Superior temporal gyrus (tissue), 1 donor: Measurements from ENCODE around the gene AHI1.

Experiments
- DNase-seq: peaks from one replicate; pipeline ENCODE4 v3.0.0-alpha.2; 2016; ENCODE audit errors: extremely low spot score

AHI1 gene

DNA sequence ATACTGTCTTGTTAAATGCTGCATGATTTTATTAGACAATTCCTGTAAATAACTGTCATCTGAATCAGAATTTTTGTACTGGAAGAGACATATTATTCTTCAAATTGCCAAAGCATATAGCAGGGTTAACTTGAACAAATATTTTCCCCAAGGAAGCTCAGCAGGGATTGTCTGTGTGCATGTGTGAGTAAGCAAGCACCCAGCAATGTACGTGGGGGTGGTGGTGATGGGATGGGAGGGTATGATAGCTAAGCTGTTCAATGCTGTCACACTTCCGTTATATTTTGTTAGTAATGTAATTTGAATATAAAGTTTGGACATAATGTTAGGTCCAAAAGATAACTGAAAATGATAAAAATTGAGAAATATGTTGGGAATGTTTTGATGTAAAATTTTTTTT, 198.3 kb downstream of the AHI1 start:
- DNase-seq = no peak

DNA sequence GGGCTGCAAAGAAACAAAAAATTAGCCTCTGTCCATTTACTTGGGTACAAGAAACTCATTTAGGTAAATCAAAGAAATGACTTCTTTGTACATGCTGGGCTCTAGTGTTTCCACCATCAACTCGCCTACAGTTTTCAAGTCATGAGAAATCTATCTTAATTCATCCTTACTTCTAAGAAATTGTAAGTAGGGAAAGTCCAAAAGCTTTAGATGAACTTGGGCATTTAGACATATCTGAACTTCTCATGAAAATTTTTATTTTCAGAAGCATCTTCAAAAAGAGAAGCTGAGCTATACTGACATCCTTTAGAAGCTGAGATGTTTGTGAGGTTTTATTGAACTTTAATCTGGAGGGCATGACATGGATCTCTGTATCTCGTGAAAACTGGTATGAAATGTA, 199.1 kb downstream of the AHI1 start:
- DNase-seq = no peak

DNA sequence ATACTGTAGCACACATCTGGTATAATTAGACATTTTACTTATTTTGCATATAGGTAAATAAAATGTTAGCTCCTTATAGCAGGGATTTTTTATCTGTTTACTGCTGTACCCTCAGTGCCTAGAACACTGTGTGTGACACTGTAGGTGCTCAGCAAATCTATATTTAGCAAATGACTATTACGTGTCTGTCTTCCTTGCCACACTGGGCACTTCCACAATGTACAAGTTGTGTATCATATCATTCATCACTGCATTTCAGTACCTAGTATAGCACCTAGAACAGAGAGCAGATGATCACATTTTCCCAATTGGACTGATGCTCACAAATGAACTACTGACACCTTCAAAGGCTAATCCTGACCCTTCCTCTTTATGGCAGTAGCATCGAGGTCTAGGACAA, 200.8 kb downstream of the AHI1 start:
- no peak for DNase-seq

DNA sequence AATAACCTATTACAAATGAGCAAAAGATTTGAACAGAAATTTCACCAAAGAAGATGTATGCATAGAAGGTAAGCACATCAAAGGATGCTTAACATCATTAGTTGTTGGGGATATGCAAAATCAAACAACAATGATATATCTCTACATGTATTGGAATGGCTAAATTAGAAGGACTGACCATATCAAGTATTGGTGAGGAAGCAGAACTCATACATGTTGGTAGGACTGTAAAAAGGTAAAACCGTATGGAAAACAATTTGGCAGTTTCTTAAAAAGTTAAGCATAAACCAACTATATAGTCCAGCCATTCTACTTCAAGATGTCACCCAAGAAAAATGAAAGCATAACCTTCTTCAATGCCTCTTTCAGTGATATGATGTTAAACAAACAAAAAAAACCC, 202.5 kb downstream of the AHI1 start:
- no peak for DNase-seq

DNA sequence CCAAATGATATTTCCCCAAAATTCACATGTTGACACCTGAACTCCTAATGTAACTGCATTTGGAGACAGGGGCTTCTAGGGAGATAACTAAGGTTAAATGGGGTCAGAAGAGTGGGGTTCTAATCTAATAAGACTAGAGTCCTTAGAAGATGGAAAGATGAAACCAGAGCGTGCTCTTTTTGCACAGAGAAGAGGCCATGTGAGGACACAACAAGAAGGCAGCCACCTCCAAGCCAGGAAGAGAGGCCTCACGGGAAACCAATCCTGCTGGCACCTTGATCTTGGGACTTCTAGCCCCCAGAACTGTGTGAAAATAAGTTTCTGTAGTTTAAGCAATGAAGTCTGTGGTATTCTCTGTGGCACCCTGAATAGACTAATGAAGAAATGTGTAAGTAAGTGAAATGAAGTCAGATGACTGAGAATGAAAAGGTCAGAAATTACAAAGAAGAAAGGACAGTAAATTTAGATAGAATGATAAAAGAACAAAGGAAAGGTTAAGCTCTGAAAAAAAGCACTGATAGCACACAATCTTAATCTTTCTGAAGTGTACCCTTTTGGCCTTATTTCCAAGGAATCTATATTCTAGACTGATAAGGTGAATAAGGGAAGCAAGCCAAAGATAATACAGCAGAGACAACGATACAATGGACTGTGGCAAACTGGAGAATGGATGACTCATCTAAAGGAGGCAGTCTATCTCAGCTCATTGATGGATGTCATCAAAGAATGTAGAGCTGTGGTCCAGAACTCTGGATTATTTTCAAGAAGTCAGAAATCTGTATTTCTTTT, 206.1 kb downstream of the AHI1 start:
- no peak for DNase-seq

DNA sequence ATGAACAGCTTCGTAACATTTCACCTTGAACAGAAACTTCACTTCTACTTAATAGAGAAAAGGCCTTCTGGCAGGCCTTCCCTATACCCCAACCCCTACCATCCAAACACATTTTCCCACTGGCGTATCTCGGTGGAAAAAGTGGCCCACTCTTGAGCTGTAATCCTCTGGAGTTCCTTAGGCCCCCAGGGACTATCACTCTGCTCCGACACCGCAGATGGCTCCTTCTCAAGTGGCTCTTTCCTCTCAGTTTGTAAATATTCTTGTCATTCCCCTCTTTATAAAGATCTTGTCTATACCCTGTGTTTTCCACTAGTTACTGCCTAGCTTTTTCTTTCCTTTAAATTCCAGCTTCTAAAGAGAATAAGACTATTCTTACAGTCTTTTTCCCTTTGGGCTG, 207.7 kb downstream of the AHI1 start:
- DNase-seq = no peak

DNA sequence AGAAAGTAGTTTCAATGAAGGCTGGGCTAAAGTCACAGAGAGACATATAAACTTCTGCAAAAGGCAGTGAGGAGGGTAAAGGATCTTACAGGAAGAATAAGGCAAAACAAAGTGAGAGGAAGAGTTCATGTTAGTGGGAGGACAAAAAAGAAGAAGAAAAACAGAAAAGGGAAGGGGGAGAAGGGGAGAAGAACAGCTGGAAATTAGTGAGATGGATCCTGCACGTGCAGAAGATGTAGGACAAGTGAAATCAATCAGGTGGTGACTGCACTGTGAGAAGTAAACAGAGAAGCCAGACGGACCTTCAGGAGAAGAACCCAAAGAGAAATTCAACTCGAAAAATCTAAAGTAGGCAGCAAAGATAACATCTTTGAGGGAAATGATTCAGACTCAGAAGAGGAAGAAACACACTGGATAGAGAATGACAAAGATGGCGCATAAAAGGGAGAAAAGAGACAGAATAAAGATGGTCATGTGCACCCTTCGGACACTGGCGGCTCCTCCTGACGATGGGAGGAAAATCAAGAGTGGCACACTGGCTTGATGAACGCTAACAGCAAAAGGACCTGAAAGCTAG, 210.5 kb downstream of the AHI1 start:
- DNase-seq = no peak

DNA sequence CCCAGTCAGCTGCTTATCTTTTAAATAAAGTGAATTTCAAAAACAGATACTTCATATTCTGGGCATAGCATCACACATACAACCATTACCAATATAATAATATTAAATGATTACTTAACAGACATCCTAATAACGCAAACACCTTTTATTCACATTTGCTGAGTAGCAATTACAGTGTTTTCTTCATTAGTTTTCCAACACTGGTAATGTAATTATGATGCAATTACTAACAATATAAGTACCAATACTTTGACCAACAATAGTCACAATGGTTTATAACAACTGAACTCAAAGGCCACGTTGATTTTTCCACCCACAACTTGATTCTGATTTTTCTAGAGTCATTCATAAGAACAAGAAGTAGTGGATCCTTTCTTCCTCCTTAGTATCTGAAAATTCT, 212.4 kb downstream of the AHI1 start:
- DNase-seq = no peak

DNA sequence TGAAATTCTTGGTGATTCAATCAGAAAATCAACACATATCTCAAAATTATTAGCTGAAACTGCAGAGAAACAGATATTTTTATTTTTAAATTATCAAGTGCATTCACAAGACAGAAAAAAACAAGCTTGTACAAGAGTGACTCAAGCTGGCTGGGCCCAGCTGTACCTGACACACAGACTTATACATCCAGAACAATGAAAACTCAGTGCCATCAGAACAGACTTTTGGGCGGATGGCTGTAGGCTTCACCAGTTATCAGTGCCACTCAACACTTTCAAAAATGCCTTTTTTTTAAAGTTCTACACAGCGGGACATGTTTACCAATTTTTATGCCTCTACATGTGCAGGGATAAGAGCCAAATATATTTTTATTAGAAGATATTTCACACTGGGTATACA, 213.6 kb downstream of the AHI1 start:
- DNase-seq = no peak

DNA sequence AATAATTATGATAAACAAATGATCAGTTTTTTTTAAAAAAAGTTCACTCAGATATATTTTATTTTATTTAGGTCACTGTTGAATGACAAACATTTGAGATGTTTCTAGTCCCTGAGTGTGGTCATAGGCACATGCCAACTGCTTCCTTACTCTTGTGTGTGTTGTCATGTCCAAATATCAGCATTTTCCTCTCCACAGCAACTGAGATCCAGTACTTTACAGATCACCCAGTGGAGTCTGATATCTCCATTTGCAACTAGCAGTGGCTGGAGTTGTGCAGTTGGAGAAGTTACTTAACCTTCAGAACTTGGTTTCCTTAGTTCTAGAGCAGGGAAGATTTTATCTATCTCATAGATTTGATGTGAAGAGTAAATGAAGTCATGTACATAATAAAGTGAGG, 215.1 kb downstream of the AHI1 start:
- no peak for DNase-seq

DNA sequence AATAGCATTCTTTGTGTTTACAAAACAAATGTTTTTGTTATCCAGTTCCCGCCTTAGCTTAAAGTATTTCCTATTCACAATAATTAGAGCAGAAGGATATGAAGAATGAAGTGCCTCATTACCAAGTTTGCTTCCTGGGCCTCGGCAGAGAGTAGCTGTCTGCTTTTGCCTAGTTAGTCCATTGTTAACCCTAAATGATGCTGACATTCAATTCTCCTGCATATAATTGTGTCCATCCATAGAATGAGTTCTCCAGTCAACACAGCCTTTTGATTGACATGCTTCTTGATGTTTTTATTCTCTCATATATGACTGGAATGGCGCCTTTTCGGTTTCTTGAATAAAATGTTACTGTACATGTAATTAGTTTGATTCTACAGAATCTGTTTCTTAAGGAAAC, 215.6 kb downstream of the AHI1 start:
- no peak for DNase-seq

DNA sequence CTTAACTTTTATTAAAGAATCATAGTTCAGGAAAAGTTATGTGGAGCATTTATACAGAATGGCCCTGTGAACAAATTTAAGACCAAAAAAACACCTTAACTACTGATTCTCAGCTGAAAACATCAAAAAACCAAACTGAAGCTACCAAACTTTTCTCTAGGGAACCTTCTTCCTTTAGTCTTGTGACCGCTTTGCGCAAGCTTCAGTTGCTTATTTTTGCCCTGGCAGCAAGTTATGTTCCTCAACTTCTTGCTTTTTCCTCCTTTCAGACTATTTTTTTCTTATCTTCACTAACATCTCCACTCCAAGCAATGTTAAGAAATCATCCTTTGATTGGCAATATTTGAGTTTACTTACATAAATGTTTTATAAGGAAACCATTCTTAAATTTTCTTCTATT, 216.3 kb downstream of the AHI1 start:
- peak; percentile 40 for DNase-seq

DNA sequence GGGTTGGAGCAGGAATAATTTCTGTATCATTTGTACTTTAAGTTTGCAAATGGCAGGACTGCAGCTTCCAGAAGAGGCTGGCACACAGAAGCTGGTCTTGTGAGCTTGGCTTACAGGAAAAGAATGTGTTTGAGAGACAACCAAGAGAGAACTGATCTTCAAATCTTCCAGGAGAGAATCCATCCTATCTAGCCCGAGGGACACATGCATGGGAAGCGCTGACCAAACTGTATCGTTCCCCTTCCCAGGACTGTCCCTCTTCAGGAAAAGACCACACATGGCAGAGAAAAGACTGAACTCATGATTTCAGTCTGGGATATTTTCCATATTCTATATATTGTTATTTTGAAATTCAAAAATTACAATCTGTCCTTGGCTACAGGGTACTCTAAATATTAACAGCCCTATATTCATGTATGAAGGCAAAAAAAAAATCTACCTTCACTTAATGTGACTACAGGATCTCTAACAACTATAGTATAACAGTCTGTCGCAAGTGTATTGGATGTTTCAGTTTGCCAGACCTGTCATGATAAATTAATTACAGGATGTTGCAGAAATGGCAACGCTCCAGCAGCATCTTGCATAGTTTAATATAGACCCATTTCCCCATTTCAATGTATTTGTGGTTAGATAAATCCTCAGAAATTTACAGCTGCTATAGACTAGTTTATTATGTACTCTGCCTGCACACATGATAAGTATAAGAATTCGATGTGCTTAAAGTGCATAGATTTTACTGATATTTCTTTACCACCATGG, 217.0 kb downstream of the AHI1 start:
- DNase-seq = no peak

DNA sequence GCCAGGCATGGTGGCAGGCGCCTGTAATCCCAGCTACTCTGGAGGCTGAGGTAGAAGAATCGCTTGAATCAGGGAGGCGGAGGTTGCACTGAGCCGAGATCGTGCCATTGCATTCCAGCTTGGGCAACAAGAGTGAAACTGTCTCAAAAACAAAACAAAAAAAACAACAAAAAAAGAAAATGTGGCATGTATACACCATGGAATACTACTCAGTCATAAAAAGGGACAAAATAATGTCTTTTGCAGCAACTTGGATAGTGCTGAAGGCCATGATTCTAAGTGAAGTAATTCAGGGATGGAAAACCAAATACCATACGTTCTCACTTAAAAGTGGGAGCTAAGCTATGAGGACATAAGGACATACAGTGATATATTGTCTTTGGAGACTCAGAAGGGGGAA, 220.1 kb downstream of the AHI1 start:
- no peak for DNase-seq

DNA sequence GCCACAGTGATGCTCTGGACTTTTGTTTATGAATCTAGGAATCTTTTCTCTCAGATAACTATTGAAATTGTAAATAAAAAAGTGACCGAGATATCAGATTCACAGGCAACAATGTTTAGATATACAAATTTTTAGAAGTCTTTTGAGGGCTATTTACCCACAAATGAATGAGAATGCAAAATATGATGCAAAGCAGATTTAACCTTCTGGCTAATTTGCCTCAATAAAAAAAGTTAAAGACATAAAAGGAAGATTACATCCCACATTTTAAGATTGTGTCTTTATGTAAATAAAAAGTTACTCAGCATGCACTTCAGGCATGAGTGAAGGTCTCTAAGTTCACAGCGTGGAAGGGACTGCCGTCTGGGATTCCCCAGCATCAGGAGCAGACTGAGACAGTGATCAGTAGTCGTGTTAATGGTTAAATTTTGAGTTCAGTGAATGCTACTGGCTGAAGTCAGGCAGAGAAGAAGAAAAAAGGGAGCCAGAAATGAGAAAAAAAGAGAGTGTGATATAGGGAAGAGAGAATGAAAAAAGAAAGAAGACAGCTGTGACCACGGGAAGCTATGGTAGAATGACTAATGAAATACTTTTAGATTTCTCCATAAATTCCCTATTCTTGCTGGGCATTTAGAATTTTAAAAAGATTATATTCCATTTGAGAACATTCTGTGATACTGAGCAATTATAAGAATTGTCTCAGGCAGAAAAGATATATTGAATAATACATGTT, 222.8 kb downstream of the AHI1 start:
- DNase-seq = no peak

DNA sequence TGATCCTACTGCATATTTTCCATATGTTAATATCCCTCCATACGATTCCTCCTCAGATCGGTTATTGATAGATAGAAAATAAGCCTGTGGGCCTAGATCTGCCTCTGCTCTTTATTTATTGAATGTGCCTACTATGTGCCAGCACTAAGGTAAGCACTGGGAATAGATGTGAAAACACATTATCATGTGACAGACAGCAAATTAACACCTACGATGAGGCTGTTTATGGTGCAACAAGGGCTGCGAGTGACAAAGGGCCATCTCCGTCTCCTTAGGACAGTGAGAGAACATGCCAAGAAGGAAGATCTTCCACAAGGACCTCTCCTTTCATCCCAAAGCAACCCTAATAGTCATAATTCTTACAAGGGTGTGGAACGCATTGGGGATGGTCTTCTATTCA, 225.9 kb downstream of the AHI1 start:
- DNase-seq = no peak

DNA sequence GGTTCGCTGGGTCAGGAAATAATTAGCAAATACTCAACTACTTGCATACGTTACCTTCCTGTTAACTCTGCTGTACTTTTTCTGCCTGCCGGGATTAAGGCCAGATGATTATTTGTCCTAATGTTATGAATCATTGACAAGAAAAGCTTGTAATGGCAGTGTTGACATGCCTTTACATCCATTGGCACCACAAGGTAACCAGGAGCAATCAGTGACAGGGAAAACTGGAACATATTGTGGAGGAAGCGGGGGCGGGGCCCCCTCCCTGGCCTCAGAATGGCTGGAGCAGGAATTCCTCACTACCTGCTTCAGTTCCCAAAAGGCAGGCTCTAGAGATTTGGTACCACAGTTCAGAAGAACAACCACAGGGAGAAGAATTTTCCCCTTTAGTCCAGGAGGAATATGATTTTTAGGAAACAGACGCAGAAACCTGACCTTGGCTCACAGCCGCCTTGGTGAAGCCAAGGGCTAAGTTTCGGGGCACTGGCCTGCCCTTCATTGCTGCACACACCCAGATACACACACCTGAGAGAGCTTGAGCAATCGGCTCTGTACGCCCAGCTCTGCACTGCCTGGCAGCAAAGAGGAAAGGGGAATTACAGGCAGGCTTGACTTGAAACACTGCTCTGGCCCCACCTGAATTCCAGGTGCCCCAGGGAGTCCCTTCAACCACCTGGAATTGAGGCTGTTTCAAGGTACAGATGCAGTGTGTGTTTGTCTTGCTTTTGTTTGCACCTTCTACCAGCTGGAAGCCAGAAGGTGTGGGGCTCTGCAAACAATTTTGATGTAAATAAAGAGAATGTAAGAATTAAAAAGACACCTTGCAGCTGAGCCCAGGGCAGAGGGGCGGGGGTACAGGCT, 226.6 kb downstream of the AHI1 start:
- DNase-seq = no peak

DNA sequence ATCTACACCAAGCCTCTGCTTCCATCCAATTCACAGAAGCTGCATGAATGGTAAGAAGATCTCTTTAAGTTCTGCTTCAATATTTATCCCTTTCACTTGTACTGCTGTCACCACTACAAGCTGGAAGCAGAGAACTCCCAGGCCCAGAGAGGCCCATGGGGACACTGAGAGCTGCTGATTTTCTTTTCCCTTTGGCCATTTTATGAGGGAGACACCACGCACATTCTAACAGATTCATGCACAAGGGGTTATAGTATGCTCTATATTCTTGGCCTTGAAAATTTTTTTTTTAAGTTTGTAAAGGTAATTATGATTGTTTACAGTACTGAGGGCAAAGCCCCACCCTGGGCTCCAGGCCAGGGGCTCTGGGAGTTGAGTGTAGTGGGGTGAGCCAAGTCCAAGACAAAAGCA, 228.1 kb downstream of the AHI1 start:
- no peak for DNase-seq

DNA sequence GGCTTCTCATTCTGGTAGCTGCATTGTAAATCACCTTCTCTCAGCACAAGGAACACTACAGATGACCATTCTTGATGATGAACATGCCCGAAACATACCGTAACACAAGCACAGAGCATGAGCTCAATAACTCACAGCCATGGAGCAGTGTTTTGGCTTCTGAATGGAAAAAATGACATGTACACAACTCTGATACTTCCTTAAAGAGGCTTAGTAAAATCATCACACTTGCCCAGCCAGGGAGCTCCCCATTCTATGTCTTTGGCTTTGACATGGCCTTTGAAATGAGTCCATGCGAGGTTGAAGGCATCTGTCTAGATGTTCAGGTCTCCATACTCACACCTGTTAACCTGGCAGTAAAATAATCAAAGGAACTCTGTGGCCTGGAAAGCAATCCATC, 228.8 kb downstream of the AHI1 start:
- DNase-seq = no peak

DNA sequence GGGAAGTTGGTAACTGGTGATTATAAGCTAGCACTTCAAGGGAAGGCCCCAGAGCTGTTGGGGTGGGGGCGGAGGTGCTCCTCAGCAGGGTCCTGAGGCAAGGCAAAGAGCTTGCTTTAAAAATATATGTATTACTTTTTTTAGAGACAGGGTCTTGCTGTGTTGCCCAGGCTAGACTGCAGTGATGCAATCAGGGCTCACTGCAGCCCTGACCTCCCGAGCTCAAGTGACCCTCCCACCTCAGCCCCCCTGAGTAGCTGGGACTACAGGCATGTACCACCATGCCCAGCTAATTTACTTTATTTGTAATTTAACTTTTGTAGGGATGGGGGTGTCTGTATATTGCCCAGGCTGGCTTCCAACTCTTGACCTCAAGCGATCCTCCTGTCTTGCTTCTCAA, 229.3 kb downstream of the AHI1 start:
- no peak for DNase-seq

DNA sequence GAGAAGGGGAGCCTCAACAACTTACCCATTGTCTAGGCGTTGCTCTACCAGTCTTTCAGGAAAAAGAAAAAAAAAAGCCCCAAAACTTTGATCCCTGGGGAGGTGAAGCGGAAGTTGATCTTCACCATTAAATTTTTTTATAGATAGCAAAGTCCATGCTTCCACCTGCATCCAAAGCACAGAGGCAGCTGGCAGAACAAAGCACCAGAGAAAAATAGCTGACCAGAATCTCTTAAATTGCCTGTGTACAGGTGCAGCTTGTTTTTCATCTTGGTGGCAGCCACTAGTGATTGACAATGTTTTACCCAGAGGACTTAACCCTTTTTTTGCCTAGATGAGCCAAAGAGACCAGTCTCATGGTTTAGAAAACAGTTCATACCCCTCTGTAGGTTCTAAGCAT, 230.5 kb downstream of the AHI1 start:
- DNase-seq = no peak

DNA sequence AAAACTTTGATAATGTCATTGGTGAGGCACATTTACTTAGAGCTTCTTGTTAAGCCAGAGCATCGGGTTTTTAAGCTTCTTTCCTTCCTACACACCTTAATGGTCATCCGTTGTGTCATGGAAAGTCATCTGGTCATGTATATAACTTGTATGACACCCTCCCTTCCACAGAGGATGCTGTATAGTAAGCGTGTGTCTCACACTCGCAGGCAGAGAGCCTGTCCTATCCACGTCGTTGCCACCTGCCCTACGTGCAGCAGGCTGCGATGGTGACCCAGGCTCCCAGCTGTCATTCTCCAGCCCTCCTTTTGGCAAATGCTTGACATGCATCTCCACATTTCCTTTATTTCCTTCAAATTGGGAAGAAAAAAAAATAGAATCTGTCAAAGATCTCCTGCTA, 230.9 kb downstream of the AHI1 start:
- DNase-seq = no peak
